SK-N-SH (cell line): ENCODE data around the gene GXYLT2. TPM values are rescaled to one million over a fixed set of nuclear protein-coding genes. Genes with fewer than 3 reads are reported as not detected.

Experiments used
- CTCF ChIA-PET: fragments of 300-600, 350-600 bp; formaldehyde crosslinking; extraction: SDS; loops from one replicate; lab custom pipeline; 2021; lab: Yijun Ruan, JAX
- POLR2A ChIA-PET: fragments of 350-600 bp; sonication (Branson Sonifier 250); formaldehyde crosslinking; extraction: SDS; loops from one replicate; lab custom pipeline; 2020; ENCODE audit warnings: antibody characterized with exemption, inconsistent platforms; lab: Yijun Ruan, JAX
- DNase-seq: peaks from one replicate; pipeline ENCODE4 v3.0.0; 2012
- H2AFZ ChIP-seq: fragments of 200-600 bp; sonication (generic); 2 replicates; pipeline ENCODE4 v1.8.1; 2016; ENCODE audit warnings: antibody characterized with exemption, mild to moderate bottlenecking, low read depth
- H3F3A ChIP-seq: fragments of 200-600 bp; sonication (generic); replicated peaks from 2 replicates; pipeline ENCODE3; 2016; ENCODE audit warnings: antibody characterized with exemption, mild to moderate bottlenecking; ENCODE audit not compliant: insufficient read depth
- H3K27ac ChIP-seq, 2 experiments: fragments of 200-500 bp in 1 of 2; fragments of 200-600 bp in 1 of 2; sonication (Bioruptor generic) in 1 of 2; sonication (generic), shearing (Covaris generic) in 1 of 2; 2 replicates each; pipeline versions ENCODE4 v1.5.1 to v1.6.1; 2014 to 2016; ENCODE audit warnings: low read depth in 2 of 2, inconsistent platforms in 1 of 2, low read length in 1 of 2, mild to moderate bottlenecking in 1 of 2, mixed read lengths in 1 of 2
- H3K27me3 ChIP-seq: fragments of 200-600 bp; sonication (generic), shearing (Covaris generic); 2 replicates; pipeline ENCODE4 v1.6.1; 2016; ENCODE audit warnings: mixed run types; ENCODE audit not compliant: insufficient read depth
- H3K36me3 ChIP-seq, 2 experiments: fragments of 200-500 bp in 1 of 2; fragments of 200-600 bp in 1 of 2; sonication (Bioruptor generic) in 1 of 2; sonication (generic) in 1 of 2; replicated peaks in 1 of 2; 2 replicates each; pipeline versions ENCODE3 to v1.5.1; 2014 to 2016; ENCODE audit warnings: low read length in 1 of 2, mild to moderate bottlenecking in 1 of 2; ENCODE audit not compliant: insufficient read depth in 2 of 2, control insufficient read depth in 1 of 2
- H3K4me1 ChIP-seq, 2 experiments: fragments of 200-500 bp in 1 of 2; fragments of 200-600 bp in 1 of 2; sonication (Bioruptor generic) in 1 of 2; sonication (generic), shearing (Covaris generic) in 1 of 2; 2 replicates each; pipeline versions ENCODE4 v1.5.1 to v1.6.1; 2014 to 2016; ENCODE audit warnings: low read depth in 1 of 2, low read length in 1 of 2, mixed run types in 1 of 2; ENCODE audit not compliant: insufficient read depth in 2 of 2, control insufficient read depth in 1 of 2
- H3K4me2 ChIP-seq: fragments of 200-600 bp; sonication (generic), shearing (Covaris generic); 2 replicates; pipeline ENCODE4 v1.6.1; 2017; ENCODE audit warnings: mixed run types
- H3K4me3 ChIP-seq, 2 experiments: fragments of 200-500 bp in 1 of 2; fragments of 200-600 bp in 1 of 2; sonication (Bioruptor generic) in 1 of 2; sonication (generic), shearing (Covaris generic) in 1 of 2; 2 replicates each; pipeline versions ENCODE4 v1.5.1 to v1.8.1; 2014 to 2016; ENCODE audit warnings: low read depth in 2 of 2, inconsistent platforms in 1 of 2, low read length in 1 of 2, mild to moderate bottlenecking in 1 of 2, mixed read lengths in 1 of 2, moderate library complexity in 1 of 2
- H3K79me2 ChIP-seq: fragments of 200-600 bp; sonication (generic); 2 replicates; pipeline ENCODE4 v1.8.1; 2017; ENCODE audit warnings: mild to moderate bottlenecking; ENCODE audit not compliant: insufficient read depth
- H3K9ac ChIP-seq: fragments of 200-600 bp; sonication (generic); 2 replicates; pipeline ENCODE4 v1.6.1; 2017; ENCODE audit warnings: mixed run types
- H3K9me2 ChIP-seq: fragments of 200-600 bp; sonication (generic); 2 replicates; pipeline ENCODE4 v1.6.1; 2017; ENCODE audit warnings: mixed run types
- H3K9me3 ChIP-seq: fragments of 200-600 bp; sonication (generic); 2 replicates; pipeline ENCODE4 v1.6.1; 2017; ENCODE audit warnings: mixed run types, mild to moderate bottlenecking, moderate library complexity
- H4K20me1 ChIP-seq: fragments of 200-600 bp; sonication (generic); 2 replicates; pipeline ENCODE4 v1.6.1; 2017; ENCODE audit warnings: mild to moderate bottlenecking, mixed run types; ENCODE audit not compliant: insufficient read depth
- EP300 ChIP-seq, 2 experiments: IDR thresholded peaks; 2 replicates each; pipeline versions ENCODE4 v1.4.0 to v1.6.1; 2012; ENCODE audit warnings: borderline replicate concordance in 1 of 2, low read depth in 1 of 2, low read length in 1 of 2
- MEF2A ChIP-seq: IDR thresholded peaks from 2 replicates; pipeline ENCODE4 v1.4.0; 2012; ENCODE audit warnings: low read depth, borderline replicate concordance
- RXRA ChIP-seq: IDR thresholded peaks from 2 replicates; pipeline ENCODE4 v1.4.0; 2012; ENCODE audit warnings: low read depth, mild to moderate bottlenecking, borderline replicate concordance
- YY1 ChIP-seq: IDR thresholded peaks from 2 replicates; pipeline ENCODE4 v1.4.0; 2012; ENCODE audit warnings: low read depth, mild to moderate bottlenecking
- WGBS: methylation state at CpG from one replicate; pipeline ENCODE4 v1.1.6; 2017; ENCODE audit warnings: low lambda C conversion rate; 5-methylcytosine and 5-hydroxymethylcytosine counted together
- polyA plus RNA-seq, 3 experiments: library from polyadenylated mRNA; depleted of rRNA; stranded (reverse); fragments of >200 nt; gene quantifications; 2 replicates each; pipeline ENCODE4 v1.2.3, GENCODE V29; 2012
- small RNA-seq, 7 experiments: library from RNA; depleted of rRNA; stranded (forward); fragments of <200 nt; gene quantifications; one replicate each; pipeline ENCODE3, GENCODE V24; 2012
- TF ChIP-seq, protein P1 (sequence below): fragments of 200-600 bp; sonication (generic); IDR thresholded peaks from 2 replicates; pipeline ENCODE4 v1.6.1; 2017; ENCODE audit warnings: antibody characterized with exemption, mild to moderate bottlenecking, moderate library complexity
- TF ChIP-seq, protein P2 (sequence below): IDR thresholded peaks from 2 replicates; pipeline ENCODE4 v1.4.0; 2012; ENCODE audit warnings: low read depth, borderline replicate concordance

The GXYLT2 gene
- polyA plus RNA-seq, 1 of the 3 experiments (the other 2 are of a cell fraction) = 9.1 TPM

DNA sequence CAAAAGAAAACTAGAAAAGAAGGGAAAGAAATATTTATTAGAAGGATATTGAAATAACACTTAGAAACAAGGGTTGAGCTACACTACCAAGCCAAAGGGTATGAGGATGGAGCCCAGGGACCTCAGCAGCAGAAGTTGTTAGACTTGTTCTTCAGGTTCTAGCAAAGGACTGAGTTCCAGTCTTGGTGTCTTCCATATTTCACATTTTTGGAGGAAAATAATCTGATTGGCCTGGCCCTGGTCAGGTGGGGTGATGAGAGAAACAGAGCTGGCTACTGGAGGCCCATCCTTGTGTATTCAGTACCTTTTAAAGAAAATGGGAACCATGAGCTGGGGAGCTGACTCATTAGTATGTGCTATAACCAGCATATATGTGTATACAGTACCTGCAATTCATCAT, 137.0 kb downstream of the GXYLT2 start (continued):
- TF ChIP-seq, protein P1, sequence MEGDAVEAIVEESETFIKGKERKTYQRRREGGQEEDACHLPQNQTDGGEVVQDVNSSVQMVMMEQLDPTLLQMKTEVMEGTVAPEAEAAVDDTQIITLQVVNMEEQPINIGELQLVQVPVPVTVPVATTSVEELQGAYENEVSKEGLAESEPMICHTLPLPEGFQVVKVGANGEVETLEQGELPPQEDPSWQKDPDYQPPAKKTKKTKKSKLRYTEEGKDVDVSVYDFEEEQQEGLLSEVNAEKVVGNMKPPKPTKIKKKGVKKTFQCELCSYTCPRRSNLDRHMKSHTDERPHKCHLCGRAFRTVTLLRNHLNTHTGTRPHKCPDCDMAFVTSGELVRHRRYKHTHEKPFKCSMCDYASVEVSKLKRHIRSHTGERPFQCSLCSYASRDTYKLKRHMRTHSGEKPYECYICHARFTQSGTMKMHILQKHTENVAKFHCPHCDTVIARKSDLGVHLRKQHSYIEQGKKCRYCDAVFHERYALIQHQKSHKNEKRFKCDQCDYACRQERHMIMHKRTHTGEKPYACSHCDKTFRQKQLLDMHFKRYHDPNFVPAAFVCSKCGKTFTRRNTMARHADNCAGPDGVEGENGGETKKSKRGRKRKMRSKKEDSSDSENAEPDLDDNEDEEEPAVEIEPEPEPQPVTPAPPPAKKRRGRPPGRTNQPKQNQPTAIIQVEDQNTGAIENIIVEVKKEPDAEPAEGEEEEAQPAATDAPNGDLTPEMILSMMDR = no peak
- TF ChIP-seq EP300 (IDR thresholded peaks at IDR 0.05; ENCODE audit: borderline replicate concordance in 1 of 2, low read depth in 1 of 2, low read length in 1 of 2) (no peak), RXRA (no peak)

DNA sequence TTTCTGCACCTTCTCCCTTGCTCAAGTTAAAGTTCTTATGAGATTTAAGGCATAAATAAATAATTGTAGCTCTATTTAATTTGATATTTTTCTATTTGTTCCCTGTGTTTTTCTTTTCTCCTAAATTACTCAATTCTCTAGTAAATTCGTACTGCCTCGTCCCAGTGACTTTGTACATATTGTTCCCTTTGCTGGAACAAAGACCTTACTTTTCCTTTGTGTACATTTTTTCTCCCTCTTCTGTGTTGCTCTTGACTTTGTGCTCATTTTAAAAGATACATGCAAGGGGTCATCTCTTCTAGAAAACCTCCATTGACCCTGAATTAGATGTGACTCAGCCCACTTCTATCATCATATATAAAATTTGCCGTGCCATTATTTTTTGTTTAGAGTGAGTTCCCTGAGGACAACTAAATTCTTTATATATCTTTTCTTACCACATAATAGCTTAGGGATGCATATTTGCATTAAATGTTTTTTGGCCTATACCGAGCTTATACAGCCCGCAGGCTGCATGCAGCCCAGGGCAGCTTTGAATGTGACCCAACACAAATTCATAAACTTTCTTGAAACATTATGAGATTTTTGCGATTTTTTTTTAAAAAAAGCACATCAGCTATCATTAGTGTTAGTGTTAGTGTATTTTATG, 138.4 kb downstream of the GXYLT2 start:
- peaks cover 5 to 9% of the 10 kb centered on the region in 2 experiments; a peak in 2 of 4 replicates for H3K4me1 ChIP-seq
- ChIA-PET CTCF (interaction anchor here (1.4 to 1.6 kb wide), 2 partner anchors 16 to 30 kb away, joined by 4 to 6 read pairs; no protein-coding TSS in a partner anchor), POLR2A (no interaction called here)
- 95% methylated on average over 6 of the region's 6 CpGs for WGBS
- no peaks in the 10 kb centered on the region for H3K9me3 ChIP-seq
- H3K27me3 ChIP-seq = no peaks in the 10 kb centered on the region
- TF ChIP-seq MEF2A (no peak), YY1 (no peak)
- TF ChIP-seq, protein P2, sequence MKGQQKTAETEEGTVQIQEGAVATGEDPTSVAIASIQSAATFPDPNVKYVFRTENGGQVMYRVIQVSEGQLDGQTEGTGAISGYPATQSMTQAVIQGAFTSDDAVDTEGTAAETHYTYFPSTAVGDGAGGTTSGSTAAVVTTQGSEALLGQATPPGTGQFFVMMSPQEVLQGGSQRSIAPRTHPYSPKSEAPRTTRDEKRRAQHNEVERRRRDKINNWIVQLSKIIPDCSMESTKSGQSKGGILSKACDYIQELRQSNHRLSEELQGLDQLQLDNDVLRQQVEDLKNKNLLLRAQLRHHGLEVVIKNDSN = no peak
- H2AFZ ChIP-seq = no peak overlapping the region
- no peaks in the 10 kb centered on the region for H3K9me2 ChIP-seq
- DNase-seq = no peak
- H3K36me3 ChIP-seq = peaks cover 0 to 12% of the 10 kb centered on the region in 2 experiments
- H3K4me2 ChIP-seq = no peak overlapping the region
- peaks cover 100% of the 10 kb centered on the region for H3K79me2 ChIP-seq
- peaks cover 97% of the 10 kb centered on the region for H4K20me1 ChIP-seq
- H3K9ac ChIP-seq = no peak overlapping the region
- peaks cover 23% of the 10 kb centered on the region for H3F3A ChIP-seq
- H3K4me3 ChIP-seq = no peak overlapping the region
- H3K27ac ChIP-seq = no peak overlapping the region

Small RNA genes lying within 50 kb of the gene (small RNA-seq; reads per million reads assigned to genes)
- 0 reads per million in 7 experiments for gene RF00017

Other genes starting within 250 kb of the GXYLT2 start
- gene SHQ1, start 39.6 kb upstream of the GXYLT2 start, polyA plus RNA-seq (2012; rRNA removed) = 10.5 and 11.7 TPM in 2 replicates
- gene PPP4R2, start 108.8 kb downstream of the GXYLT2 start, polyA plus RNA-seq (2012; rRNA removed) = 8.9 and 11.3 TPM in 2 replicates
- gene EBLN2, start 173.6 kb downstream of the GXYLT2 start, polyA plus RNA-seq (2012; rRNA removed) = 1.4 and 2.5 TPM in 2 replicates